Lung (tissue), 12 donors: Measurements from ENCODE around the gene MTA3. TPM values are rescaled to one million over a fixed set of nuclear protein-coding genes. Genes with fewer than 3 reads are reported as not detected.
A peak's percentile ranks its signal among the peaks of the same experiment; 100 is the strongest.

Source experiments
- ATAC-seq: fragments of 200-7000 bp; cut with Tn5 transposase; one replicate; pipeline ENCODE4 v1.9.1; 2020; ENCODE audit warnings: moderate number of reproducible peaks; ENCODE audit not compliant: insufficient read depth, low FRiP score
- DNase-seq, 3 donors: peaks; one replicate each; pipeline ENCODE4 v3.0.0-alpha.2; 2013 to 2017
- H3K27ac ChIP-seq, 2 donors: one replicate each; pipeline ENCODE4 v1.5.1; 2013; ENCODE audit warnings: mild to moderate bottlenecking in 2 of 2, moderate library complexity in 2 of 2, control low read depth in 1 of 2, inconsistent platforms in 1 of 2, low read depth in 1 of 2, low read length in 1 of 2
- H3K27me3 ChIP-seq, 3 donors: one replicate each; pipeline ENCODE4 v1.5.1; 2013; ENCODE audit warnings: low read length in 2 of 3; ENCODE audit not compliant: control insufficient read depth in 3 of 3, insufficient read depth in 3 of 3
- H3K36me3 ChIP-seq, 4 donors: one replicate each; pipeline ENCODE4 v1.5.1; 2013; ENCODE audit warnings: low read length in 4 of 4, mild to moderate bottlenecking in 1 of 4, moderate library complexity in 1 of 4; ENCODE audit not compliant: control insufficient read depth in 4 of 4, insufficient read depth in 4 of 4
- H3K4me1 ChIP-seq, 5 donors: one replicate each; pipeline ENCODE4 v1.5.1; 2013; ENCODE audit warnings: low read length in 5 of 5, mild to moderate bottlenecking in 2 of 5, moderate library complexity in 1 of 5; ENCODE audit not compliant: control insufficient read depth in 5 of 5, insufficient read depth in 5 of 5
- H3K4me3 ChIP-seq: one replicate; pipeline ENCODE4 v1.5.1; 2013; ENCODE audit warnings: mild to moderate bottlenecking, control low read depth, moderate library complexity
- H3K9ac ChIP-seq, 2 donors: one replicate each; pipeline ENCODE4 v1.5.1; 2013; ENCODE audit warnings: low read length in 2 of 2, control low read depth in 1 of 2; ENCODE audit not compliant: insufficient read depth in 1 of 2
- H3K9me3 ChIP-seq, 4 donors: one replicate each; pipeline ENCODE4 v1.5.1; 2013; ENCODE audit warnings: low read length in 3 of 4, mild to moderate bottlenecking in 1 of 4, moderate library complexity in 1 of 4; ENCODE audit not compliant: control insufficient read depth in 4 of 4, insufficient read depth in 3 of 4
- WGBS, 2 donors: extraction: QIAGEN DNeasy Blood & Tissue Kit; methylation state at CpG; one replicate each; pipeline ENCODE4 v1.1.7; 2013; 5-methylcytosine and 5-hydroxymethylcytosine counted together
- polyA plus RNA-seq, 2 donors: library from polyadenylated mRNA; stranded (reverse); fragments of 200-250 nt; gene quantifications; one replicate each; pipeline ENCODE4 v1.2.1, GENCODE V29; 2013
- total RNA-seq, 2 donors: library from RNA; depleted of rRNA in 1 of 2; stranded (reverse); fragments of >200 nt in 1 of 2; gene quantifications; one replicate each; pipeline ENCODE4 v1.2.1, GENCODE V29; 2014 to 2021
- TF ChIP-seq, protein P1 (sequence below): IDR thresholded peaks from 2 replicates; pipeline ENCODE4 v1.5.1; 2012; ENCODE audit warnings: mild to moderate bottlenecking; ENCODE audit errors: control extremely low read depth, extremely low read depth
- donor health status: control.
- donor health status: control.
- donor health status: Bipolar disorder and iron deficiency.
- donor health status: healthy.
- donor health status: DM: yes; HTN: yes; CAD: no.

Gene MTA3
- total and polyA plus RNA-seq, 4 donors, result 9.2 to 65.8 (median 24.4) TPM

DNA sequence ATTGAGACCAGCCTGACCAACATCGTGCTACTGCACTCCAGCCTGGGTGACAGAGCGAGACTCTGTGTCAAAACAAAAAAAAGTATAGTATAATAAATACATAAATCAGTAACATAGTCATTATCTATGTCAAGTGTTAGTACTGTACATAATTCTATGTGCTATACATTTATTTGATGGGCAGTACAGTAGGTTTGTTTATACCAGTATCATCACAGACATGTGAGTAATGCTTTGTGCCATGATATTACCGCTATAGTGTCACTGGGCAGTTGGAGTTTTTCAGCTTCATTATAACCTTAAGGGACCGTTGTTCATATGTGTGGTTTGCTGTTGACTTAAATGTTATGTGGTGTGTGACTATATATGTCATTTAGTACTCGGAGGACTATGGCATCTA lies 24.9 kb downstream of the MTA3 start:
- Histone ChIP-seq H3K27me3 (no peaks in the 10 kb centered on the region), H3K9me3 (no peaks in the 10 kb centered on the region), H3K4me3 (no peak overlapping the region), H3K36me3 (peaks cover 0 to 3% (median 0%) of the 10 kb centered on the region in 4 donors), H3K9ac (no peak overlapping the region), H3K4me1 (no peaks in the 10 kb centered on the region), H3K27ac (no peak overlapping the region)
- TF ChIP-seq, protein P1, sequence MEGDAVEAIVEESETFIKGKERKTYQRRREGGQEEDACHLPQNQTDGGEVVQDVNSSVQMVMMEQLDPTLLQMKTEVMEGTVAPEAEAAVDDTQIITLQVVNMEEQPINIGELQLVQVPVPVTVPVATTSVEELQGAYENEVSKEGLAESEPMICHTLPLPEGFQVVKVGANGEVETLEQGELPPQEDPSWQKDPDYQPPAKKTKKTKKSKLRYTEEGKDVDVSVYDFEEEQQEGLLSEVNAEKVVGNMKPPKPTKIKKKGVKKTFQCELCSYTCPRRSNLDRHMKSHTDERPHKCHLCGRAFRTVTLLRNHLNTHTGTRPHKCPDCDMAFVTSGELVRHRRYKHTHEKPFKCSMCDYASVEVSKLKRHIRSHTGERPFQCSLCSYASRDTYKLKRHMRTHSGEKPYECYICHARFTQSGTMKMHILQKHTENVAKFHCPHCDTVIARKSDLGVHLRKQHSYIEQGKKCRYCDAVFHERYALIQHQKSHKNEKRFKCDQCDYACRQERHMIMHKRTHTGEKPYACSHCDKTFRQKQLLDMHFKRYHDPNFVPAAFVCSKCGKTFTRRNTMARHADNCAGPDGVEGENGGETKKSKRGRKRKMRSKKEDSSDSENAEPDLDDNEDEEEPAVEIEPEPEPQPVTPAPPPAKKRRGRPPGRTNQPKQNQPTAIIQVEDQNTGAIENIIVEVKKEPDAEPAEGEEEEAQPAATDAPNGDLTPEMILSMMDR, result no peak
- WGBS, 2 donors, result 94 to 95% methylated on average over 5 of the region's 5 CpGs
- DNase-seq, result no peak
- ATAC-seq, result no peak

DNA sequence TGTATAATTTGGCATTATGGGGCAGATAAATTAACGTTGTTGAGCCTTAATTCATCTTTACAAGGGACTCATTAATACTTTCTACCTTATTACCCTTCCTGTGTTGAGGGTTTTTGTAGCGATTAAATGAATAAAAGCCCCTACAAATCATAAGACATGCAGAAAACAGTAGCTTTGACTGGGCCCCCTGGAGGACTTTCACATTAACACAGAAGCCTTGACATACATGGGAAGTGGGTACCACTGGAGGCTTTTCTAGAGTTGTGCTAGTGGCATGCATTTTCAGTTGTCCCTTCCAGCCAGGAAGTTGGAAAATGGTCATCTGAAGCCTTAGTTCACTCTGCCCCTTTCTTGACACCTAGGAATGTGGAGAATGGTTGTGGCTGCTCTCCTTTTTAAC lies 30.2 kb downstream of the MTA3 start:
- ATAC-seq (no peak), DNase-seq (no peak)
- no peak overlapping the region for H3K9ac ChIP-seq
- peaks cover 0 to 6% (median 0%) of the 10 kb centered on the region in 5 donors for H3K4me1 ChIP-seq
- no peaks in the 10 kb centered on the region for H3K27me3 ChIP-seq
- H3K27ac ChIP-seq, result no peak overlapping the region
- no peak overlapping the region for H3K4me3 ChIP-seq
- peaks cover 0 to 6% (median 4%) of the 10 kb centered on the region in 4 donors for H3K36me3 ChIP-seq
- 89 to 95% methylated on average over 2 of the region's 2 CpGs for WGBS, 2 donors
- H3K9me3 ChIP-seq, result no peaks in the 10 kb centered on the region
- TF ChIP-seq, protein P1, result no peak

DNA sequence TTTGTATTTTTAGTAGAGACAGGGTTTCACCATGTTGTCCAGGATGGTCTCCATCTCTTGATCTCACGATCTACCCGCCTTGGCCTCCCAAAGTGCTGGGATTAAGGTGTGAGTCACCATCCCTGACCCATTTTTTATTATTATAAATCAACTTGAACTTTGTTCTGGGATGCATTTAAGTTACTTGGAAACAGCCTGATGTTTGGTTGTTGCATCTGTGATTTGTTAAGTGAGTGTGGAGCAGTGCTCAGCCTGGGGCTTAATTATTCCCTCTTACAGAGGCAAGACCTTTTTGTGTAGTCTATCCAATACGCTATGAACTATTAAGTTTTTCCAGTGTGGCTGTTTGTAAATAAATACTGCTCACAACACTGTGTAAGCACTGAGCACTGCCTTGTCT lies 32.6 kb downstream of the MTA3 start:
- DNase-seq, result no peak
- 97% methylated on average over 3 of the region's 3 CpGs for WGBS, 2 donors
- TF ChIP-seq, protein P1, result no peak
- peaks cover 0 to 6% (median 4%) of the 10 kb centered on the region in 4 donors for H3K36me3 ChIP-seq
- H3K9ac ChIP-seq, result no peak overlapping the region
- H3K4me1 ChIP-seq, result peaks cover 0 to 6% (median 0%) of the 10 kb centered on the region in 5 donors
- no peak for ATAC-seq
- H3K27me3 ChIP-seq, result no peaks in the 10 kb centered on the region
- H3K4me3 ChIP-seq, result no peak overlapping the region
- H3K27ac ChIP-seq, result no peak overlapping the region
- no peaks in the 10 kb centered on the region for H3K9me3 ChIP-seq

DNA sequence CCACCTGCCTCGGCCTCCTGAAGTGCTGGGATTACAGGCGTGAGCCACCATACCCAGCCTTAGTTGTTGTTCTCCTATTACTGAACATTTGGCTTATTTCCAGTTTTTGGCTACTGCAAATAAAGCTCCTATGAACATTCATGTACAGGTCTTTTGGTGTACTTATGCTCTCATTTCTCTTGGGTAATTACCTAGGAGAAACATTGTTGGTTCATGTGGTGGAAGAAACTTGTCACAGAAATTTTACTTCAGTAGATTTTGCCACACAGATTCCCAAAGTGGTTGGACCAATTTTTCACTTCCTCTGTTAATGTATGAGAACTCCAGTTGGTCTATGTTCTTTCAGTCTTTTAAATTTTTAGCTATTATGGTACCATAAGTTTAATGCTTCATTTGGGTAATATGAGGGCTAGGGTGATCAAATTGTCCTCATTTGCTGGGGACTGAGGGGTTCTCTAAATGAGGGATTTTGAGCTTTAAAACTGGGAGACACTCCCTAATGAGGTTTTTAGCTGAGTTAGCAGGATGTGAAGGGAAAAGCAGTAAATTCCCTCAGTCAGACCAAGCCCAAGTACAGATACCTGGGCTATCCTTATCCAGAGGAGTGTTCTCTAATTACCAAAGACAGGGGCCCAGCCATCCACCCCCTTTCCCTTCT lies 33.9 kb downstream of the MTA3 start:
- peaks cover 0 to 6% (median 0%) of the 10 kb centered on the region in 5 donors for H3K4me1 ChIP-seq
- ATAC-seq (no peak), DNase-seq (peak in 2 of 3 donors; percentile 17 to 44)
- no peak overlapping the region for H3K9ac ChIP-seq
- no peaks in the 10 kb centered on the region for H3K9me3 ChIP-seq
- H3K36me3 ChIP-seq, result peaks cover 0 to 6% (median 4%) of the 10 kb centered on the region in 4 donors
- 77 to 87% methylated on average over 2 of the region's 2 CpGs for WGBS, 2 donors
- TF ChIP-seq, protein P1, result no peak
- H3K4me3 ChIP-seq, result no peak overlapping the region
- no peaks in the 10 kb centered on the region for H3K27me3 ChIP-seq
- no peak overlapping the region for H3K27ac ChIP-seq
